GM19372 (cell line): Measurements from ENCODE around the gene GGA3.
A peak's percentile ranks its signal among the peaks of the same experiment; 100 is the strongest.

Source experiments
- ATAC-seq: cut with Tn5 transposase; IDR thresholded peaks from one replicate; pipeline ENCODE4 v1.9.1; 2021; ENCODE audit warnings: mild to moderate bottlenecking, low read depth, moderate library complexity; ENCODE audit not compliant: unreplicated experiment

Gene GGA3

GRCh38 chr17:75252039-75252816 lies 9.2 kb downstream of the GGA3 start:
- ATAC-seq: no peak

- peak; percentile 82 for ATAC-seq
Observed at GRCh38 chr17:75250009-75250471, 11.4 kb downstream of the GGA3 start.

GRCh38 chr17:75249564-75249963 lies 11.8 kb downstream of the GGA3 start:
- no peak for ATAC-seq

- no peak for ATAC-seq
Observed at GRCh38 chr17:75246404-75246803, 15.0 kb downstream of the GGA3 start.

- ATAC-seq: no peak
Observed at GRCh38 chr17:75245011-75245410, 16.4 kb downstream of the GGA3 start.

- ATAC-seq: no peak
Observed at GRCh38 chr17:75244133-75244866, 17.1 kb downstream of the GGA3 start.

GRCh38 chr17:75242461-75243042 lies 18.9 kb downstream of the GGA3 start:
- no peak for ATAC-seq

- ATAC-seq: no peak
Observed at GRCh38 chr17:75241996-75242460, 19.4 kb downstream of the GGA3 start.

- ATAC-seq: no peak
Observed at GRCh38 chr17:75241502-75241901, 19.9 kb downstream of the GGA3 start.

- ATAC-seq: no peak
Observed at GRCh38 chr17:75241143-75241430, 20.3 kb downstream of the GGA3 start.

- ATAC-seq: no peak
Observed at GRCh38 chr17:75240394-75241142, 20.8 kb downstream of the GGA3 start.

GRCh38 chr17:75239778-75240393 lies 21.5 kb downstream of the GGA3 start:
- ATAC-seq: no peak

- no peak for ATAC-seq
Observed at GRCh38 chr17:75239214-75239613, 22.2 kb downstream of the GGA3 start.

GRCh38 chr17:75238684-75239191 lies 22.7 kb downstream of the GGA3 start:
- no peak for ATAC-seq

- no peak for ATAC-seq
Observed at GRCh38 chr17:75238020-75238580, 23.3 kb downstream of the GGA3 start.

GRCh38 chr17:75237100-75238014 lies 24.0 kb downstream of the GGA3 start:
- no peak for ATAC-seq

- no peak for ATAC-seq
Observed at GRCh38 chr17:75232786-75233185, 28.6 kb downstream of the GGA3 start.

- ATAC-seq: no peak
Observed at GRCh38 chr17:75231741-75232464, 29.5 kb downstream of the GGA3 start.
